ENCODE measurements around the gene PNCK. TPM values are rescaled to one million over a fixed set of nuclear protein-coding genes. Genes with fewer than 3 reads are reported as not detected.

PNCK gene
- total RNA-seq, 3 donors from 2014 or later = 4.6 to 63.0 (median 5.5) TPM

GRCh38 chrX:153690466-153690865 lies 16.9 kb upstream of the PNCK start:
- no peaks in the 10 kb centered on the region for H3K9me3 ChIP-seq
- H3K36me3 ChIP-seq (ENCODE audit: low read depth) = no peaks in the 10 kb centered on the region
- H3K4me3 ChIP-seq = no peak overlapping the region
- DNase-seq (peak in 1 of 3 donors; percentile 47), ATAC-seq (no peak)
- intact Hi-C loops (cut with DNase I, micrococcal nuclease) = no loop called here
- no peaks in the 10 kb centered on the region for H3K4me1 ChIP-seq (ENCODE audit: low read depth)
- TF ChIP-seq CTCF (IDR thresholded peaks at IDR 0.05) = no peak

- Histone ChIP-seq H3K4me1 (ENCODE audit: low read depth) (no peaks in the 10 kb centered on the region), H3K4me3 (no peak overlapping the region), H3K9me3 (no peaks in the 10 kb centered on the region), H3K36me3 (ENCODE audit: low read depth) (no peaks in the 10 kb centered on the region)
- no peak for TF ChIP-seq CTCF (IDR thresholded peaks at IDR 0.05)
- ATAC-seq (no peak), DNase-seq (peak in 1 of 3 donors; percentile 45)
- intact Hi-C loops (cut with DNase I, micrococcal nuclease) = no loop called here
These were observed 16.2 kb upstream of the PNCK start for GRCh38 chrX:153689654-153690465.

- ATAC-seq (no peak), DNase-seq (peak in 1 of 3 donors; percentile 46)
- Histone ChIP-seq H3K9me3 (no peaks in the 10 kb centered on the region), H3K4me1 (ENCODE audit: low read depth) (no peaks in the 10 kb centered on the region), H3K36me3 (ENCODE audit: low read depth) (no peaks in the 10 kb centered on the region), H3K4me3 (peak overlapping the region; percentile 9)
- intact Hi-C loops (cut with DNase I, micrococcal nuclease) = no loop called here
- TF ChIP-seq CTCF (IDR thresholded peaks at IDR 0.05) = no peak
These were observed 15.4 kb upstream of the PNCK start for GRCh38 chrX:153688911-153689590.

GRCh38 chrX:153688506-153688905 lies 14.9 kb upstream of the PNCK start:
- DNase-seq (peak in 1 of 3 donors; percentile 43), ATAC-seq (no peak)
- peak overlapping the region; percentile 9 for H3K4me3 ChIP-seq
- no peaks in the 10 kb centered on the region for H3K9me3 ChIP-seq
- intact Hi-C loops (cut with DNase I, micrococcal nuclease) = no loop called here
- TF ChIP-seq CTCF (IDR thresholded peaks at IDR 0.05) = no peak
- no peaks in the 10 kb centered on the region for H3K4me1 ChIP-seq (ENCODE audit: low read depth)
- H3K36me3 ChIP-seq (ENCODE audit: low read depth) = no peaks in the 10 kb centered on the region

GRCh38 chrX:153688071-153688470 lies 14.5 kb upstream of the PNCK start:
- DNase-seq (no peak), ATAC-seq (no peak)
- intact Hi-C loops (cut with DNase I, micrococcal nuclease) = no loop called here
- Histone ChIP-seq H3K4me1 (ENCODE audit: low read depth) (no peaks in the 10 kb centered on the region), H3K36me3 (ENCODE audit: low read depth) (no peaks in the 10 kb centered on the region), H3K9me3 (no peaks in the 10 kb centered on the region), H3K4me3 (no peak overlapping the region)
- no peak for TF ChIP-seq CTCF (IDR thresholded peaks at IDR 0.05)

Measured in mucosa of descending colon (tissue), 3 donors.